ENCODE measurements around the gene BNIP1.
A peak's percentile ranks its signal among the peaks of the same experiment; 100 is the strongest.

The BNIP1 gene

DNA sequence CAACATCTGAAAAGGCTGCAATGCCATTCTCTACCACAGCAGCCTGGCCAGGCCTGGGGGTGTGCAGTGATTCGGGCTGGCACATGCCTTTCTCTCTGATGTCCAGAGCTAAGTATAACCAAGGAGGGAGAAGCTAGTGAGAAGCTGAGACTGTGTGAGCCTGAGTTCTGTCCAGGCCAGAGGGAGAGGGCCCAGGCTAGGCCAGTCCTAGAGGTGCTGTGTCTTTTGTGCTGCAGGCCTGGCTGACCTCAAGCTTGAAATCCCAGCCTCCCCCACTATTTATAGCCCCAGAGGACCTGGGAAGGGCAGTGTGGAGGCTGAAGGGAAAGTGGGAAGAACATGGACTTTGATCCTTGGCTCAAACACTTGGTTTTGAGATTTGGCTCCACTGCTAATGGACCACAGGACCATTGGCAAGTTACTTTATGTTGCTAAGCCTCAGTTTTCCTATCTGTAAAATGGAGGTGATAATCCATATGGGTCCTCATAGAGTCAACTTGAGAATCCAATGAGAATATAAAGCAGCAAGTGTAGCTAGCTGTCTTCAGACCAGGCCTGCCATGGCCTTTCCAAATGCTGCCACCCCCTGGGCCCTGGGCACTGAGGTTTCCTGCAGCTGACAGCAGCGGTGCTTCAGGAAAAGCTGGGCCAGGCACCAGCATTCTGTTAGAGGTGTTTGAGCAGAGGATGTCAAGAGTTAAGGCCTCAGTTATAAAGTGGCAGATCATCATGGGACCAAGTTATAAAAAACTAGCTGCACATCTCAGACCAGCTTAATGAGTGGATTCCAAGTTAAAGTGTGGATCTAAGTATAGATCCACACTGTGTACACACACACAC is 21.1 kb downstream of the BNIP1 start:
- Histone ChIP-seq H3K4me2 (no peak overlapping the region), H3K9ac (no peak overlapping the region), H3K79me2 (ENCODE audit: insufficient read depth, low read depth) (no peaks in the 10 kb centered on the region), H3K4me3 (IDR thresholded peaks at IDR 0.05; ENCODE audit: insufficient read depth, low read depth, low read length) (no peak overlapping the region), H3K4me1 (ENCODE audit: low read depth, poor library complexity, severe bottlenecking) (no peaks in the 10 kb centered on the region), H2AFZ (ENCODE audit: low read depth) (no peak overlapping the region), H3K27me3 (ENCODE audit: insufficient read depth, low read depth) (no peaks in the 10 kb centered on the region), H3K27ac (no peak overlapping the region), H3K36me3 (ENCODE audit: insufficient read depth) (no peaks in the 10 kb centered on the region), H4K20me1 (ENCODE audit: insufficient read depth) (no peaks in the 10 kb centered on the region)
- TF ChIP-seq, protein P1, sequence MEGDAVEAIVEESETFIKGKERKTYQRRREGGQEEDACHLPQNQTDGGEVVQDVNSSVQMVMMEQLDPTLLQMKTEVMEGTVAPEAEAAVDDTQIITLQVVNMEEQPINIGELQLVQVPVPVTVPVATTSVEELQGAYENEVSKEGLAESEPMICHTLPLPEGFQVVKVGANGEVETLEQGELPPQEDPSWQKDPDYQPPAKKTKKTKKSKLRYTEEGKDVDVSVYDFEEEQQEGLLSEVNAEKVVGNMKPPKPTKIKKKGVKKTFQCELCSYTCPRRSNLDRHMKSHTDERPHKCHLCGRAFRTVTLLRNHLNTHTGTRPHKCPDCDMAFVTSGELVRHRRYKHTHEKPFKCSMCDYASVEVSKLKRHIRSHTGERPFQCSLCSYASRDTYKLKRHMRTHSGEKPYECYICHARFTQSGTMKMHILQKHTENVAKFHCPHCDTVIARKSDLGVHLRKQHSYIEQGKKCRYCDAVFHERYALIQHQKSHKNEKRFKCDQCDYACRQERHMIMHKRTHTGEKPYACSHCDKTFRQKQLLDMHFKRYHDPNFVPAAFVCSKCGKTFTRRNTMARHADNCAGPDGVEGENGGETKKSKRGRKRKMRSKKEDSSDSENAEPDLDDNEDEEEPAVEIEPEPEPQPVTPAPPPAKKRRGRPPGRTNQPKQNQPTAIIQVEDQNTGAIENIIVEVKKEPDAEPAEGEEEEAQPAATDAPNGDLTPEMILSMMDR (conservative IDR thresholded peaks at IDR 0.05; ENCODE audit: low read depth, low read length): no peak

DNA sequence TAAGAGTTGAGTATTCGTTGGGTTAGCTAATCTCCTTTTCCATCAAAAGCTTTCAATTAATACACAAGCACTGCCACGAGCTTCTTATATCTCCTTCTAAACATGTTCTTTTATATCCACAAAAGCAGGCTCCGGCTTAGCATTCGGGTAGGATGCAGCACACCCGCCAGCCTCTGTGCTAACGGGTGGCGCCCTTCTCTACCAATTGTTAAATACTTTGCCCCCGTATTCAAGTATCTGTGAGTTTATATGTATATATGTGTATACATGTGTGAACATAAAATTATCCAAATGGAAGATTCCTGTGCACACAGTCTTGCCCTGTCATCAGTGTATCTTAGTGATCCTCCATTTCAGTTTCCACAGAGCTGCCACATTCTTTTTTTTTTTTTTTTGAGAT is 27.8 kb downstream of the BNIP1 start:
- Histone ChIP-seq H3K4me1 (ENCODE audit: low read depth, poor library complexity, severe bottlenecking) (no peaks in the 10 kb centered on the region), H3K4me3 (IDR thresholded peaks at IDR 0.05; ENCODE audit: insufficient read depth, low read depth, low read length) (no peak overlapping the region), H3K36me3 (ENCODE audit: insufficient read depth) (no peaks in the 10 kb centered on the region), H2AFZ (ENCODE audit: low read depth) (no peak overlapping the region), H3K9ac (no peak overlapping the region), H4K20me1 (ENCODE audit: insufficient read depth) (no peaks in the 10 kb centered on the region), H3K79me2 (ENCODE audit: insufficient read depth, low read depth) (no peaks in the 10 kb centered on the region), H3K27ac (no peak overlapping the region), H3K27me3 (ENCODE audit: insufficient read depth, low read depth) (no peaks in the 10 kb centered on the region), H3K4me2 (no peak overlapping the region)
- TF ChIP-seq, protein P1 (conservative IDR thresholded peaks at IDR 0.05; ENCODE audit: low read depth, low read length): no peak

DNA sequence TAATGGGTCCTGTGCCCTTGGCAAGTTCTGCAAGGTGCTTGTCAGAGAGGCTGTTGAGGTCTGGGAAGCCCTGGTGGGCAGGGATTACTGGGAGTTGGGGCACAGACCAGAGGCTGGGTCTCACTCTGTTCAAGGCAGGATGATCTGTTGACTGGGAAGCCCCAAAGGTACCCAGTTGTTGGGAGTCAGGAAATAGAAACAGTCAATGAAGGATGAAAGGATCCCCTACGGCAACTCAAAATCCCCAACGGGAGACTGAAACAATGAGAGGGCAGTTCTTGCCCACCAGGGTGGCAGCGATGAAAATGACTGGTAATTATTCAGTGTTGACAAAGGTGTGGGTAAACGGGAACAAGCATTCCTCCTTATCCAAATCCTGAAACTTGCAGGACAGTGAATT is 31.2 kb downstream of the BNIP1 start:
- Histone ChIP-seq H3K36me3 (ENCODE audit: insufficient read depth) (no peaks in the 10 kb centered on the region), H3K4me2 (no peak overlapping the region), H3K4me3 (IDR thresholded peaks at IDR 0.05; ENCODE audit: insufficient read depth, low read depth, low read length) (no peak overlapping the region), H3K9ac (no peak overlapping the region), H2AFZ (ENCODE audit: low read depth) (no peak overlapping the region), H4K20me1 (ENCODE audit: insufficient read depth) (no peaks in the 10 kb centered on the region), H3K27me3 (ENCODE audit: insufficient read depth, low read depth) (no peaks in the 10 kb centered on the region), H3K4me1 (ENCODE audit: low read depth, poor library complexity, severe bottlenecking) (peaks cover 13% of the 10 kb centered on the region), H3K79me2 (ENCODE audit: insufficient read depth, low read depth) (no peaks in the 10 kb centered on the region), H3K27ac (no peak overlapping the region)
- TF ChIP-seq, protein P1 (conservative IDR thresholded peaks at IDR 0.05; ENCODE audit: low read depth, low read length): no peak

DNA sequence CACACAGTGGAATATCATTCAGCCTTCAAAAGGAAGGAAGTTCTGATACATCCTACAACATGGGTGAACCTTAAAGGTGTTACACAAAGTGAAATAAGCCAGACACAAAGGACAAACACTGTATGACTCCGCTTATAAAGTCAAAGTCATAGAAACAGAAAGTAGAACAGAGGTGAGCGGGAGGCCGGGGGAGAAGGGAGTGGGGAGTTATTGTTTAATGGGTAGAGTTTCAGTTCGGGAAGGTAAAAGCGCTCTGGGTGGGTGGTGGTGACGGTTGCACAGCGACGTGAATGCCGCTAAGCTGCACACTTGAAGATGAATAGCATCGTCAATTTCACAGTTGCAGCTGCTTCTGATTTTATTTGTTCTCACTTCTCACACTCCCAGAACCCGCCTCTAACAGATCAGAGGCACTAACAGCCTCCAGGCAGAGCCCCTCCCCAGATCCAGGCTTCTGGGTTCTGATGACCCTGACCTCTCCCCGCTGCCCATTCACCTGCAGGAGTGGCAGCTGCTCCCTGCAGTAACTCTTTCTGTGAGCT is 34.1 kb downstream of the BNIP1 start:
- Histone ChIP-seq H2AFZ (ENCODE audit: low read depth) (peak overlapping the region; percentile 61), H3K4me3 (IDR thresholded peaks at IDR 0.05; ENCODE audit: insufficient read depth, low read depth, low read length) (no peak overlapping the region), H3K4me1 (ENCODE audit: low read depth, poor library complexity, severe bottlenecking) (peaks cover 13% of the 10 kb centered on the region), H3K36me3 (ENCODE audit: insufficient read depth) (no peaks in the 10 kb centered on the region), H3K79me2 (ENCODE audit: insufficient read depth, low read depth) (no peaks in the 10 kb centered on the region), H3K27ac (no peak overlapping the region), H3K4me2 (peak overlapping the region; percentile 79), H3K9ac (no peak overlapping the region), H3K27me3 (ENCODE audit: insufficient read depth, low read depth) (no peaks in the 10 kb centered on the region), H4K20me1 (ENCODE audit: insufficient read depth) (no peaks in the 10 kb centered on the region)
- TF ChIP-seq, protein P1 (conservative IDR thresholded peaks at IDR 0.05; ENCODE audit: low read depth, low read length): no peak
